IgD-negative memory B cell (primary cell): Measurements from ENCODE around the gene SYNRG. TPM values are rescaled to one million over a fixed set of nuclear protein-coding genes. Genes with fewer than 3 reads are reported as not detected.
A peak's percentile ranks its signal among the peaks of the same experiment; 100 is the strongest.
"Not testable (repeated sequence)": the region's sequence is repeated elsewhere in the genome, so short reads cannot be mapped to it uniquely, and the experiment has no call there.

Source experiments
- H3K27ac Mint-ChIP-seq, 3 donors: one replicate each; pipeline ENCODE4 v1.8.0; 2020 to 2022; ENCODE audit warnings: mild to moderate bottlenecking in 3 of 3, mixed read lengths in 3 of 3, moderate library complexity in 1 of 3
- H3K27me3 Mint-ChIP-seq: one replicate; pipeline ENCODE4 v1.8.0; 2021; ENCODE audit warnings: mixed read lengths
- H3K36me3 Mint-ChIP-seq: one replicate; pipeline ENCODE4 v1.8.0; 2020; ENCODE audit warnings: mild to moderate bottlenecking, mixed read lengths
- H3K4me1 Mint-ChIP-seq, 3 donors: one replicate each; pipeline ENCODE4 v1.8.0; 2020 to 2022; ENCODE audit warnings: mixed read lengths in 3 of 3, mild to moderate bottlenecking in 1 of 3
- H3K4me3 Mint-ChIP-seq, 4 donors: one replicate each; pipeline ENCODE4 v1.8.0; 2020 to 2022; ENCODE audit warnings: mild to moderate bottlenecking in 4 of 4, mixed read lengths in 4 of 4, moderate library complexity in 3 of 4
- H3K9me3 Mint-ChIP-seq, 3 donors: one replicate each; pipeline ENCODE4 v1.8.0; 2020 to 2021; ENCODE audit warnings: mixed read lengths in 3 of 3, mild to moderate bottlenecking in 1 of 3
- polyA plus RNA-seq: library from polyadenylated mRNA; unstranded; fragments of 300-500 nt; fragmentation: Illumina TruSeq; gene quantifications from one replicate; pipeline ENCODE4 v1.2.3, GENCODE V29; 2021

Gene SYNRG
- polyA plus RNA-seq = 70.9 TPM

GRCh38 chr17:37609170-37610040 is at the start of gene SYNRG:
Gene SYNRG, minus strand, starts transcription at chr17:37609418. Its CDS starts 63 bp downstream, at chr17:37609355.
- Mint-ChIP-seq H3K4me1 (peaks cover 21 to 35% (median 24%) of the 10 kb centered on the region in 3 donors), H3K27me3 (no peaks in the 10 kb centered on the region), H3K36me3 (peaks cover 2% of the 10 kb centered on the region), H3K27ac (peak within 1 kb of the TSS; percentile 95 to 98 (median 98)), H3K4me3 (peak within 1 kb of the TSS; percentile 92 to 98 (median 96)), H3K9me3 (no peaks in the 10 kb centered on the region)

- no peak overlapping the region for H3K4me3 Mint-ChIP-seq
Observed at GRCh38 chr17:37657202-37657601, 48.0 kb upstream of the SYNRG start.

GRCh38 chr17:37651849-37652248 is 42.6 kb upstream of the SYNRG start:
- Mint-ChIP-seq H3K36me3 (no peaks in the 10 kb centered on the region), H3K4me3 (no peak overlapping the region), H3K27me3 (peaks cover 32% of the 10 kb centered on the region), H3K4me1 (no peaks in the 10 kb centered on the region), H3K27ac (no peak overlapping the region), H3K9me3 (peaks cover 0 to 2% (median 0%) of the 10 kb centered on the region in 3 donors)

More at GRCh38 chr17:37657202-37657601, 48.0 kb upstream of the SYNRG start:
- Mint-ChIP-seq H3K27me3 (no peaks in the 10 kb centered on the region), H3K4me1 (no peaks in the 10 kb centered on the region), H3K27ac (no peak overlapping the region), H3K9me3 (no peaks in the 10 kb centered on the region), H3K36me3 (no peaks in the 10 kb centered on the region)

- H3K27me3 Mint-ChIP-seq = peaks cover 38% of the 10 kb centered on the region
- no peaks in the 10 kb centered on the region for H3K4me1 Mint-ChIP-seq
- no peak overlapping the region for H3K4me3 Mint-ChIP-seq
Observed at GRCh38 chr17:37650419-37651003, 41.3 kb upstream of the SYNRG start.

GRCh38 chr17:37648555-37648954 is 39.3 kb upstream of the SYNRG start:
- Mint-ChIP-seq H3K9me3 (peaks cover 0 to 2% (median 0%) of the 10 kb centered on the region in 3 donors), H3K4me3 (no peak overlapping the region), H3K4me1 (peaks cover 0 to 3% (median 0%) of the 10 kb centered on the region in 3 donors), H3K27ac (no peak overlapping the region), H3K36me3 (no peaks in the 10 kb centered on the region), H3K27me3 (peaks cover 45% of the 10 kb centered on the region)

More at GRCh38 chr17:37650419-37651003, 41.3 kb upstream of the SYNRG start:
- Mint-ChIP-seq H3K27ac (no peak overlapping the region), H3K9me3 (peaks cover 0 to 2% (median 0%) of the 10 kb centered on the region in 3 donors), H3K36me3 (no peaks in the 10 kb centered on the region)

GRCh38 chr17:37647856-37648255 is 38.6 kb upstream of the SYNRG start:
- H3K27ac Mint-ChIP-seq = no peak overlapping the region
- no peaks in the 10 kb centered on the region for H3K36me3 Mint-ChIP-seq

GRCh38 chr17:37643869-37644268 is 34.7 kb upstream of the SYNRG start:
- H3K9me3 Mint-ChIP-seq = no peaks in the 10 kb centered on the region
- H3K27me3 Mint-ChIP-seq = peaks cover 28% of the 10 kb centered on the region
- H3K4me1 Mint-ChIP-seq = peaks cover 12 to 23% (median 23%) of the 10 kb centered on the region in 3 donors
- peak overlapping the region in 1 of 3 donors; percentile 86 for H3K27ac Mint-ChIP-seq
- H3K4me3 Mint-ChIP-seq = peak overlapping the region; percentile 45 to 98 (median 97)
- no peaks in the 10 kb centered on the region for H3K36me3 Mint-ChIP-seq

More at GRCh38 chr17:37647856-37648255, 38.6 kb upstream of the SYNRG start:
- peaks cover 0 to 2% (median 0%) of the 10 kb centered on the region in 3 donors for H3K9me3 Mint-ChIP-seq
- peaks cover 2 to 6% (median 3%) of the 10 kb centered on the region in 3 donors for H3K4me1 Mint-ChIP-seq
- H3K4me3 Mint-ChIP-seq = peak overlapping the region in 1 of 4 donors; percentile 2
- H3K27me3 Mint-ChIP-seq = peaks cover 45% of the 10 kb centered on the region

GRCh38 chr17:37643118-37643766 is 34.0 kb upstream of the SYNRG start, which contains the start of gene DDX52:
Gene DDX52, minus strand, starts transcription at chr17:37643446. Its CDS starts 26 bp downstream, at chr17:37643420.
- peaks cover 24% of the 10 kb centered on the region for H3K27me3 Mint-ChIP-seq
- H3K36me3 Mint-ChIP-seq = no peaks in the 10 kb centered on the region
- peak within 1 kb of the TSS; percentile 96 to 98 (median 98) for H3K4me3 Mint-ChIP-seq
- no peaks in the 10 kb centered on the region for H3K9me3 Mint-ChIP-seq
- H3K4me1 Mint-ChIP-seq = peaks cover 16 to 25% (median 23%) of the 10 kb centered on the region in 3 donors
- H3K27ac Mint-ChIP-seq = peak within 1 kb of the TSS; percentile 74 to 96 (median 86)

- H3K27ac Mint-ChIP-seq = peak overlapping the region; percentile 74 to 96 (median 86)
- H3K27me3 Mint-ChIP-seq = peaks cover 18% of the 10 kb centered on the region
- no peaks in the 10 kb centered on the region for H3K9me3 Mint-ChIP-seq
- peaks cover 18 to 27% (median 23%) of the 10 kb centered on the region in 3 donors for H3K4me1 Mint-ChIP-seq
- H3K4me3 Mint-ChIP-seq = peak overlapping the region; percentile 96 to 98 (median 98)
- no peaks in the 10 kb centered on the region for H3K36me3 Mint-ChIP-seq
Observed at GRCh38 chr17:37642681-37643080, 33.5 kb upstream of the SYNRG start.

GRCh38 chr17:37640015-37640414 is 30.8 kb upstream of the SYNRG start:
- Mint-ChIP-seq H3K4me3 (peak overlapping the region in 1 of 4 donors; percentile 60), H3K27me3 (peaks cover 7% of the 10 kb centered on the region), H3K36me3 (peaks cover 5% of the 10 kb centered on the region), H3K9me3 (no peaks in the 10 kb centered on the region), H3K4me1 (peaks cover 18 to 27% (median 25%) of the 10 kb centered on the region in 3 donors), H3K27ac (no peak overlapping the region)

- Mint-ChIP-seq H3K4me3 (peak overlapping the region in 1 of 4 donors; percentile 53), H3K36me3 (peaks cover 5% of the 10 kb centered on the region), H3K4me1 (peaks cover 16 to 22% (median 22%) of the 10 kb centered on the region in 3 donors), H3K27me3 (no peaks in the 10 kb centered on the region), H3K9me3 (no peaks in the 10 kb centered on the region), H3K27ac (no peak overlapping the region)
Observed at GRCh38 chr17:37637956-37638355, 28.7 kb upstream of the SYNRG start.

GRCh38 chr17:37616430-37616829 is 7.2 kb upstream of the SYNRG start:
- not testable (repeated sequence) for H3K9me3 Mint-ChIP-seq, H3K27me3 Mint-ChIP-seq, H3K4me1 Mint-ChIP-seq, H3K36me3 Mint-ChIP-seq, H3K27ac Mint-ChIP-seq
- peak overlapping the region in 1 of 4 donors; percentile 43 for H3K4me3 Mint-ChIP-seq

GRCh38 chr17:37614823-37615222 is 5.6 kb upstream of the SYNRG start:
- Mint-ChIP-seq H3K36me3 (peaks cover 3% of the 10 kb centered on the region), H3K27me3 (no peaks in the 10 kb centered on the region), H3K9me3 (no peaks in the 10 kb centered on the region), H3K27ac (no peak overlapping the region), H3K4me3 (no peak overlapping the region), H3K4me1 (peaks cover 0 to under 1% (median 0%) of the 10 kb centered on the region in 3 donors)

- H3K9me3 Mint-ChIP-seq = no peaks in the 10 kb centered on the region
- H3K4me1 Mint-ChIP-seq = peaks cover 3 to 4% (median 3%) of the 10 kb centered on the region in 3 donors
- peaks cover 3% of the 10 kb centered on the region for H3K36me3 Mint-ChIP-seq
- no peaks in the 10 kb centered on the region for H3K27me3 Mint-ChIP-seq
- no peak overlapping the region for H3K4me3 Mint-ChIP-seq
- peak overlapping the region in 1 of 3 donors; percentile 57 for H3K27ac Mint-ChIP-seq
Observed at GRCh38 chr17:37614391-37614790, 5.2 kb upstream of the SYNRG start.
